Stimulated activated naive CD8-positive, alpha-beta T cell treated with anti-CD3 and anti-CD28 coated beads, Interleukin-15, Interleukin-2, amounts not matched to agents 100 ng/mL and 50 ng/mL, for 24 hours (primary cell): ENCODE data around the gene SLPI.

Experiments
- H3K27ac Mint-ChIP-seq: one replicate; pipeline ENCODE4 v1.8.0; 2021; ENCODE audit warnings: mild to moderate bottlenecking, mixed read lengths
- H3K27me3 Mint-ChIP-seq: one replicate; pipeline ENCODE4 v1.8.0; 2021; ENCODE audit warnings: mixed read lengths
- H3K36me3 Mint-ChIP-seq: one replicate; pipeline ENCODE4 v1.8.0; 2021; ENCODE audit warnings: low read depth, mixed read lengths
- H3K4me1 Mint-ChIP-seq: one replicate; pipeline ENCODE4 v1.8.0; 2021; ENCODE audit warnings: low read depth, mixed read lengths
- H3K4me3 Mint-ChIP-seq: one replicate; pipeline ENCODE4 v1.8.0; 2021; ENCODE audit warnings: mild to moderate bottlenecking, mixed read lengths
- H3K9me3 Mint-ChIP-seq: one replicate; pipeline ENCODE4 v1.8.0; 2021; ENCODE audit warnings: mixed read lengths

The SLPI gene

DNA sequence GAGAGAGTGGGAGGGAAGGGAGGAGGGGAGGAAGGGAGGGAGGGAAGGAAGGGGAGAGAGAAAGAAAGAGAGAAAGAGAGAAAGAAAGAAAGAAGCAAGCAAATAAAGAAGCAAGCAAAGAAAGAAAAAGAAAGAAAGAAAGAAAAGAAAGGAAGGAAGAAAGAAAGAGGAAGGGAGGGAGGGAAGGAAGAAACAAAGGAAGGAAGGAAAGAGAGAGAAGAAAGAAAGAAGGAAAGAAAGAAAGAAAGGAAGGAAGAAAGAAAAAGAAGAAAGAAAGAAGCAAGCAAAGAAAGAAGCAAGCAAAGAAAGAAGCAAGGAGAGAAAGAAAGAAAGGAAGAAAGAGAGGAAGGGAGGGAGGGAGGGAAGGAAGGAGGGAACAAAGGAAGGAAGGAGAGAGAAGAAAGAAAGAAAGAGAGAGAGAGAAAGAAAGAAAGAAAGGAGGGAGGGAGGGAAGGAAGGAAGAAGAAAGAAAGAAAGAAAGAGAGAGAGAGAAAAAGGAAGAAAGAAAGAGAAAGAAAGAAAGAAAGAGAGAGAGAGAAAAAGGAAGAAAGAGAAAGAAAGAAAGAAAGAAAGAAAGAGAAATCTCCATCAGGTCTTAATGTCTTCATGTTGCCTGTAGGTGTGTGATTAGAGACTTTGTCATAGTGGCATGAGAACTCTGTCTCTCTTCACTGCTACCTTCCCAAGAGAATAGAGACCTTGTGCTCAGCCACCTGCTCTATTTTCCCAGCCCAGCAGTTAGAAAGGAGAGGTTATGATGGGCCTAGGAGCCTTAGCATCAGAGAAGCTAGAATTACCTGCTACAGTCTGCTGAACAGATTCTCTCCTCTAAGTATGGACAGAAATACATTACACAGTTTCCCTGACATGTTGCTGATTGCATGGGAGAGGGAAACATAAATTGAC is 42.5 kb downstream of the SLPI start:
- H3K27me3 Mint-ChIP-seq, result peaks cover 30% of the 10 kb centered on the region
- no peaks in the 10 kb centered on the region for H3K36me3 Mint-ChIP-seq
- no peaks in the 10 kb centered on the region for H3K9me3 Mint-ChIP-seq
- H3K4me3 Mint-ChIP-seq, result no peak overlapping the region
- H3K4me1 Mint-ChIP-seq, result no peaks in the 10 kb centered on the region
- no peak overlapping the region for H3K27ac Mint-ChIP-seq

DNA sequence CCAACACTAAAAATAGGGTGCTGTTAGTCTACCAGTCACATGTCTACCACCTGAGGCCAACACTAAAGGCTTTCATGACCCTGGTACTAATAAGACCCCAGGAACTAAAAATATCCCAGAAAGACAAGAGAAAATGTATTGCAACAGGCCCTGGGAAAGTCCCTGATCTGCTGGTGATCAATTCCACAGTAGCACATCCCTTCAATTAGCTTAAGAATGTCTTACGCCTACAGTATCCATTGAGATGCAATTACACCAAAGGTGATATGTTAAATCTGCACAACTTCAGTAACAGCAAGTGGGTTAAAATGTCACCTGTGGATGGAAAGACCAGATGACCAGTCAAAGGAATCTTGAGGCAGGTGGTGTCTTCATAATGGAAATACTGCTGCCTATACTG is 44.4 kb downstream of the SLPI start:
- Mint-ChIP-seq H3K4me3 (no peak overlapping the region), H3K9me3 (no peaks in the 10 kb centered on the region), H3K27me3 (peaks cover 44% of the 10 kb centered on the region), H3K36me3 (no peaks in the 10 kb centered on the region), H3K4me1 (no peaks in the 10 kb centered on the region), H3K27ac (no peak overlapping the region)

GRCh38 chr20:45206725-45207124 is 47.6 kb downstream of the SLPI start, which contains the start of gene SEMG1:
SEMG1 (plus strand) TSS chr20:45207033; CDS start chr20:45207054, 21 bp downstream.
- H3K36me3 Mint-ChIP-seq, result no peaks in the 10 kb centered on the region
- H3K27me3 Mint-ChIP-seq, result peaks cover 43% of the 10 kb centered on the region
- H3K4me1 Mint-ChIP-seq, result no peaks in the 10 kb centered on the region
- no peak within 1 kb of the TSS for H3K4me3 Mint-ChIP-seq
- H3K27ac Mint-ChIP-seq, result no peak within 1 kb of the TSS
- H3K9me3 Mint-ChIP-seq, result peaks cover 6% of the 10 kb centered on the region
